ACHN (cell line): Measurements from ENCODE around the gene PEX26.
A peak's percentile ranks its signal among the peaks of the same experiment; 100 is the strongest.
"Not testable (repeated sequence)": the region's sequence is repeated elsewhere in the genome, so short reads cannot be mapped to it uniquely, and the experiment has no call there.

ENCODE experiments used
- DNase-seq: peaks from one replicate; pipeline ENCODE4 v3.0.0-alpha.2; 2015
- in situ Hi-C: cut with HindIII; loops from 2 replicates; pipeline ENCODE4 v1.10.0; 2017; ENCODE audit warnings: low sequenced_read_pairs, low pct_ligation_motif_present, low pct_unique_long_range_greater_than_20kb

PEX26 gene

GRCh38 chr22:18053216-18053946 is 24.4 kb upstream of the PEX26 start:
- DNase-seq, in situ Hi-C loops: not testable (repeated sequence)

DNA sequence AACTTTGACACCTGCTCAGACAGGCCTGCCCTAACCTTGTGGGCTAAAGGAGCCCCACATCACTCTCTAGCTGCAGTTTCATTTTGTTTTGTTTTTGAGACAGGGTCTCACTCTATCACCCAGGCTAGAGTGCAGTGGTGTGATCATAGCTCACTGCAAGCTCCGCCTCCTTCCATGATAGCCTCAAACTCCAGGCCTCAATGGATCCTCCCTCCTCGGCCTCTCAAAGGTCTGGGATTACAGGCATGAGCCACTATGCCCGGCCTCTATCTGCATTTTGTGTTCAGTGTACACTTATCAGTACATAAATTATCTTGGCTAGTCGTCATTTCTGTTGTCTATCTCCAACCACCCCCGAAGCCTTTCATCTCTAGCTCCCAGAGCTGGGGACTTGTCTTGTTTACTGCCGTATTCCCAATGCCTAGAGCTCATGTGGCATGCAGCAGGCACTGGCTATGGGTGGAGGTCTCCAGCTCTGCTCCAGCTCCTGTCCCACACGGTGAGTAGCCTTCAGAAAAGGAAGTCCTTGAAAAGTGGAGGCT is 22.1 kb upstream of the PEX26 start:
- in situ Hi-C loops: no loop called here

DNA sequence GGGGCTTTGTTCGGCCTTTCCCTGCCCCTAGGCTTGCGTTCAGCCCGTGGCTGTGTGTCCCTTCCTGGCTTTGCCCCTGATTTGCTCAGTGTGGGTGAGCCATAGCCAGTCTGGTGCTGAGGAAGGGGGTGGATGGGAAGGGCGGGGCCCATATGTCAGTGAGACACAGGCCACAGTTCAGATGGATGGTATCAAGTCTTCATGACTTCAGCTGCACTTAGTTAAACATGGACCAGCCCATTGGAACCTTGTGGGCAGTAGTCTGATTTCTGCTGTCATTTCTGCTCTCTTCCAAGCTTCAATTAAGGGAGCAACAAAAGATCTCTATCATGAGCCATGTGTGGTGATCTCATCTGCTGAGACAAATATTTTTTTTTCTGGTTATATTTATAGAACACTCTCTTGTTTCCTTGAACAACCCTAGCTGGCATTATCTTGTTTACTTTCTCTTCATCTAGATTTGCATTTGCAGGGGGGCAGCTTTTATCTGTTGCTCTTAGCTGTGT is 21.6 kb upstream of the PEX26 start:
- no peak for DNase-seq
- in situ Hi-C loops: no loop called here

More for the DNA sequence above, 22.1 kb upstream of the PEX26 start:
- no peak for DNase-seq

GRCh38 chr22:18056807-18057474 is 20.8 kb upstream of the PEX26 start:
- DNase-seq: no peak
- in situ Hi-C loops: no loop called here

DNA sequence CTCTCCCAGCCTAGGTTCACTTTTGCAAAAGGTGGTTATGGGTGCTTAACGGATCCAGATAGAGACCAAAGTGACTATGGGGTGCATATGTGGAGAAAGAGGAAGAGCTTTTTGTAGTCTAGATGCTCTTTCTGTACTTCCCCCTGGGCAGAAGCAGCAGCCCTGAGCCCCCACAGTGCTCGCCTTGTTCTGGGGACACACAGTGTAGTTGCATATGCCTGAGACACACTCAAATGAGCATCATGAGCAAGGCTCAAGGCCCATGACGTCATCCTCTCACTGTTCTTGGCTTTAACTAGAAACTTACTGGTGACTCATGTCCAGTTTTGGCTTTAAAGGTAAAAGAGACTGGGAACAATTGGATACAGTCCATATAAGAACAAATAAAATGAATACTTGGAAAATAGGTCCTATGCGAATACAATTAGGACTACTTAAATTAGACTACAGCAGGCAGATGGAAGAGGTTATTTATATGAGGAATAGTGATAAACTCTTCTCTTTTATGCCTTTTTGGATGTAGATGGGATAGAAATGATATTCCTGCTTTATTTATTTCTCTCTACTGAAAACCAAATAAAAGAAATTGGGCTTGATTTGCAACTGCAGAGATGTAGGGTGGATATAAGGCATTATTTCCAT is 20.1 kb upstream of the PEX26 start:
- in situ Hi-C loops: no loop called here
- peak; percentile 91 for DNase-seq

- DNase-seq: no peak
- in situ Hi-C loops: no loop called here
These were observed 19.3 kb upstream of the PEX26 start for GRCh38 chr22:18058371-18059093.

GRCh38 chr22:18059094-18059417 is 18.7 kb upstream of the PEX26 start:
- DNase-seq: no peak
- in situ Hi-C loops: no loop called here

DNA sequence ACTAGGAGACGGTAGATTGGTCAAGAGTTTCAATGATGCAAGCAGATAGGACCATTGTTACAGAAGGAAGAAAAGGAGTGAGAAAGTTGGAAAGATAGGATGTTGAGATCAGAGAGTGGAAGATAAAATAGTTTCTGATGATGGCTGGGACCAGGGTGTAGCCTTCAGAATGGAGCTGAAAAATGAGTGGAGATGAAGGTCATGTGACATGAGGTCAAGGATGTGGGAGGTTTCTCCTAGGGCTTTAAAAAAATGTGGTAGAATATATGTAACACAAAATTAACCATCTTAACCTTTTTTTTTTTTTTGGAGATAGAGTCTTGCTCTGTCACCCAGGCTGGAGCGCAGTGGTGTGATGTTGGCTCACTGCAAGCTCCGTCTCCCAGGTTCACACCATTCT is 18.3 kb upstream of the PEX26 start:
- in situ Hi-C loops: no loop called here
- no peak for DNase-seq

DNA sequence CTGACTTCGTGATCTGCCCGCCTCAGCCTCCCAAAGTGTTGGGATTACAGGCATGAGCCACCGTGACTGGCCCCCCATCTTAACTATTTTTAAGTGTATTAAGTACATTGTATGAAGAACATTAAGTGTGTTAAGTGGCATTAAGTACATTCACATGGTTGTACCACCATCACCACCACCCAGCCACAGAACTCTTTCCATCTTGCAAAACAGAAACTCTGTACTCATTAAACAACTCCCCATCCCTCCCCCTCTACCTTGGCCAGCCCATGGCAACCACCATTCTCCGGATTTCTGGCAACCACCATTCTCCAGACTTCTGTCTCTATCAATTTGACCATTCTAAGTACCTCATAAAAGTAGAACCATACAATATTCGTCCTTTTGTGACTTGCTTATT is 17.8 kb upstream of the PEX26 start:
- in situ Hi-C loops: no loop called here
- DNase-seq: no peak

- in situ Hi-C loops: no loop called here
- peak; percentile 97 for DNase-seq
These were observed 16.9 kb upstream of the PEX26 start for GRCh38 chr22:18060646-18061620.

DNA sequence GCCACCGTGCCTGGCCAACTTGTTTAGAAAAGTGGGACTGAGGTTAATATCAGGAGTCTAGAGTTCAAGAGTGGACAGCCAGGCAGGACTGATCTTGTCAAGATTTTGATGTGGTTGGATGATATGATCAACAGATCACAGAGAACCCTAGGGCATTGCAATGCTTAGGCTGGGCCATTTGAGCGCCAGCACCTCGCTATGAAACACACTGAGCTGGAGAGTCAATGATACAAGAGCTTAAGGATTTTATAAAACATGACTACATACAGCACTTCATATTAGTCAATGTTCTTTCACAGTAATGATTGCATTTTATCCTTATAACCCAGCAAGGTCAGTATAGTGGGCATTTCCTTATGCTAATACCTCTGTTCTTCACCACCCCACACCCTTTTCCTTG is 15.4 kb upstream of the PEX26 start:
- in situ Hi-C loops: no loop called here

DNA sequence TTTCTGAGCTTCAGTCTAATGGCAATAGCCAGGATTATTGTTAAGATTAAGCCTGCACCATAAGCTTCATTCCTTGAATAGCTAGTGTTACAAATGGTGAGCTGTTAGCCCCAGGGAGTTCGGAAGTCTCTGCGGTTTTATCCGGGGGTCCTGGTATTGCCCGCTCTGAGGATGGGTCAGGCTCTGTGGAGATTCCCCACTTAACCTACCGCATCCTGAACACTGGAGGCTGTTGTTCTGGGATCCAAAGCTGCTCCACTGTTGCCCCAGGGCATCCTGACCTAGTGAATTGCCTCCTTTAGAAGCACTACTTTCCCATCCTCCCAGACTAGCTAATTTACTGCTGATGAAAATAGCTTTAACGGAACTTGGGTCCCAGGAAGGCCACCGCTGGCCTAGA is 14.5 kb upstream of the PEX26 start:
- DNase-seq: no peak
- in situ Hi-C loops: no loop called here

More for the DNA sequence above, 15.4 kb upstream of the PEX26 start:
- no peak for DNase-seq

DNA sequence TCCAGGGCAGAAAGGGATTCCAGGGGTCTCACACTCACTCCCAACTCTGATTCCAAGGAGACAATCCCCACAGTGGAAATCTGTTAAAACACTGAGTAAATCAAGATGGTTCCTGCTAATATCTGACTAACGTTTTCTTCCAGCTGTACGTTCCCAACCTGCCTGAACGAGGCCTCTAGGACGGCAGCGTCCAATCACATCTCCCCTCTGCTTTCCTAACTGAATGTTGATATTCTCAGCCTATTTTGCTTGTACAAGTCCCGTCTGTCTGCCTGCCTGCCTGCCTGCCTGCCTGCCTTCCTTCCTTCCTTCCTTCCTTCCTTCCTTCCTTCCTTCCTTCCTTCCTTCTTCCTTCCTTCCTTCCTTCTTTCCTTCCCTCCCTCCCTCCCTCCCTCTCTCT is 14.1 kb upstream of the PEX26 start:
- in situ Hi-C loops, DNase-seq: not testable (repeated sequence)

GRCh38 chr22:18064636-18065035 is 13.2 kb upstream of the PEX26 start:
- in situ Hi-C loops: no loop called here
- no peak for DNase-seq

DNA sequence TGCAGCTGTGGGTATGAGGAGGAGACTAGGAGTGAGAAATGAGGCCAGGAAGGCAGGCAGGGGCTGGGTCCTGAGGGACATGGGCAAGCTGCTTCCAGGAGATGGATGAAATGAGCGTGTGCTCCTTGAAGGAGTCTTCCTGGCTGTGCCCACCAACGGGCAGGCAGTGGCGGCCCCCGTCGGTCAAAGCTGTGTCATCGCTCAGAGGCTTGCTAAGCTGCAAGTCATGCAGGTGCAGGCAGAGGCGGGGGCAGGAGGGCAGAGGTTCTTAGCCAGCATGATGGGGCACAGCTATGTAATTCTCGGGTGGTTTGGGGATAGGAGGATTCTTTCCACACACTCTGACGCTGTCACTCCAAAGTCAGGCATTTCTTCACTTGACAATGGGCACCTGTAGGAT is 12.5 kb upstream of the PEX26 start:
- DNase-seq: peak; percentile 42
- in situ Hi-C loops: no loop called here

GRCh38 chr22:18066181-18066859 is 11.5 kb upstream of the PEX26 start:
- in situ Hi-C loops: no loop called here
- DNase-seq: no peak

DNA sequence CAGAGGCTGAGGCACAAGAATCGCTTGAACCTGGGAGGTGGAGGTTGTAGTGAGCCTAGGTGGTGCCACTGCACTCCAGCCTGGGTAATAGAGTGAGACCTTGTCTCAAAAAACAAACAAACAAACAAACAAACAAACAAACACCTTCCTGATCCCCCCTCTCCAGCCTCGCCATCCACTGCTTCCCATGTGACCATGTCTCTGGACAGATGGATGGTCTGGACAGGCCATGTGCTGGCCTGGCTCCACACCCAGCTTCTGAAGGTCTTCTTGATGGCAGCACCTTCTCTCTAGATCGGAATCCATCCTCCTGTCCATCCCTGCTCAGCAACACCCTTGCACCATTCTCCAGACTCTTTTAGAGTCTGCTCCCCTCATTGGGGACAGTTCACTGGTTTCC is 10.7 kb upstream of the PEX26 start:
- in situ Hi-C loops: no loop called here
- DNase-seq: no peak
